Sigmoid colon (tissue), 4 donors: ENCODE results near the gene VRK2.

Source experiments
- CTCF ChIP-seq, 4 experiments: fragments of 450-650 bp in 3 of 4; fragments of 200-600 bp in 1 of 4; IDR thresholded peaks; one replicate each; pipeline ENCODE4 v1.5.1; 2016 to 2019; ENCODE audit warnings: antibody characterized with exemption in 4 of 4, mild to moderate bottlenecking in 3 of 4, moderate library complexity in 2 of 4
- POLR2A ChIP-seq, 2 donors: fragments of 450-650 bp; IDR thresholded peaks; one replicate each; pipeline ENCODE4 v1.6.1; 2016; ENCODE audit warnings: antibody characterized with exemption in 2 of 2, mild to moderate bottlenecking in 2 of 2, moderate library complexity in 2 of 2
- POLR2AphosphoS5 ChIP-seq, 4 donors: sonication (generic); formaldehyde crosslinking; IDR thresholded peaks; one replicate each; pipeline ENCODE4 v1.6.1; 2017; ENCODE audit warnings: antibody characterized with exemption in 4 of 4

- TF ChIP-seq POLR2A (IDR thresholded peaks at IDR 0.05) (no peak), CTCF (IDR thresholded peaks at IDR 0.05) (no peak), POLR2AphosphoS5 (IDR thresholded peaks at IDR 0.05) (no peak)
Observed at GRCh38 chr2:58207189-58207588, 160.6 kb downstream of the VRK2 start.
